NCI-H2196 (cell line): Measurements from ENCODE around the gene ABCG5.

ENCODE experiments used
- DNase-seq: peaks from one replicate; lab custom pipeline; 2025; ENCODE audit not compliant: unreplicated experiment; lab: John Stamatoyannopoulos, UW

Gene ABCG5

GRCh38 chr2:43842866-43843226 lies 4.2 kb upstream of the ABCG5 start:
- DNase-seq, result no peak

GRCh38 chr2:43841949-43842865 lies 3.6 kb upstream of the ABCG5 start:
- DNase-seq, result no peak

- no peak for DNase-seq
These were observed 2.3 kb upstream of the ABCG5 start for GRCh38 chr2:43840965-43841364.

GRCh38 chr2:43839776-43840564 lies 1.3 kb upstream of the ABCG5 start:
- DNase-seq, result no peak

GRCh38 chr2:43837831-43838559 lies 644 bp downstream of the ABCG5 start:
- DNase-seq, result no peak

- DNase-seq, result no peak
These were observed 1.6 kb downstream of the ABCG5 start for GRCh38 chr2:43837033-43837432.

- no peak for DNase-seq
These were observed 6.2 kb downstream of the ABCG5 start for GRCh38 chr2:43832457-43832856.

GRCh38 chr2:43831543-43832294 lies 6.9 kb downstream of the ABCG5 start:
- no peak for DNase-seq

- DNase-seq, result no peak
These were observed 12.1 kb downstream of the ABCG5 start for GRCh38 chr2:43826305-43827250.

GRCh38 chr2:43825841-43826240 lies 12.8 kb downstream of the ABCG5 start:
- DNase-seq, result no peak

GRCh38 chr2:43824951-43825493 lies 13.6 kb downstream of the ABCG5 start:
- no peak for DNase-seq

GRCh38 chr2:43824512-43824911 lies 14.1 kb downstream of the ABCG5 start:
- no peak for DNase-seq

- no peak for DNase-seq
These were observed 14.9 kb downstream of the ABCG5 start for GRCh38 chr2:43823751-43824150.

- no peak for DNase-seq
These were observed 15.8 kb downstream of the ABCG5 start for GRCh38 chr2:43822839-43823238.

GRCh38 chr2:43819491-43820163 lies 19.0 kb downstream of the ABCG5 start:
- DNase-seq, result no peak

- no peak for DNase-seq
These were observed 19.9 kb downstream of the ABCG5 start for GRCh38 chr2:43818761-43819160.

GRCh38 chr2:43814711-43815110 lies 23.9 kb downstream of the ABCG5 start:
- no peak for DNase-seq

- no peak for DNase-seq
These were observed 25.7 kb downstream of the ABCG5 start for GRCh38 chr2:43812947-43813346.

GRCh38 chr2:43812006-43812405 lies 26.6 kb downstream of the ABCG5 start:
- DNase-seq, result no peak
